ENCODE measurements around the gene CEACAM20.

DNA sequence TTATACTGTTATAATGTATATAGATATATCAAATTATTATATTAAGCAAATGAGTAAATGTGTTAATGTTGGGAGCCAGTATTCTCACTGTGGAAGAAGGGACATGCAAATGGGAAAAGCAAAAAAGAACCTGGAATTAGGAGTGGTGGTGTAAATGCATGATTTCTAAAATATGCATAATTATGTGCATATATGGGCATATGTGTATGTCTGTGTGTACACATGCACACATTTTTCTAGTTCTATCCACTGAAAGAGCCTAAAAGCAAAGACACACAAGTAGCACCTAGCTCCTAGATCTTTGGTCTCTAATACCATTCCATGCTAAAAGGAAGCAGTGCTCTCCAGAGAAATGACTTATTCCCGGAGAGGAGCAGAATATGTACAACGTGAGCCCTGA is 38.3 kb upstream of the CEACAM20 start:
- TF ChIP-seq, protein P1, sequence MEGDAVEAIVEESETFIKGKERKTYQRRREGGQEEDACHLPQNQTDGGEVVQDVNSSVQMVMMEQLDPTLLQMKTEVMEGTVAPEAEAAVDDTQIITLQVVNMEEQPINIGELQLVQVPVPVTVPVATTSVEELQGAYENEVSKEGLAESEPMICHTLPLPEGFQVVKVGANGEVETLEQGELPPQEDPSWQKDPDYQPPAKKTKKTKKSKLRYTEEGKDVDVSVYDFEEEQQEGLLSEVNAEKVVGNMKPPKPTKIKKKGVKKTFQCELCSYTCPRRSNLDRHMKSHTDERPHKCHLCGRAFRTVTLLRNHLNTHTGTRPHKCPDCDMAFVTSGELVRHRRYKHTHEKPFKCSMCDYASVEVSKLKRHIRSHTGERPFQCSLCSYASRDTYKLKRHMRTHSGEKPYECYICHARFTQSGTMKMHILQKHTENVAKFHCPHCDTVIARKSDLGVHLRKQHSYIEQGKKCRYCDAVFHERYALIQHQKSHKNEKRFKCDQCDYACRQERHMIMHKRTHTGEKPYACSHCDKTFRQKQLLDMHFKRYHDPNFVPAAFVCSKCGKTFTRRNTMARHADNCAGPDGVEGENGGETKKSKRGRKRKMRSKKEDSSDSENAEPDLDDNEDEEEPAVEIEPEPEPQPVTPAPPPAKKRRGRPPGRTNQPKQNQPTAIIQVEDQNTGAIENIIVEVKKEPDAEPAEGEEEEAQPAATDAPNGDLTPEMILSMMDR (IDR thresholded peaks at IDR 0.05), result no peak
- TF ChIP-seq POLR2A (IDR thresholded peaks at IDR 0.05), result no peak
